Muscle of leg (tissue), 9 donors: Measurements from ENCODE around the gene KIF5C. TPM values are rescaled to one million over a fixed set of nuclear protein-coding genes. Genes with fewer than 3 reads are reported as not detected.

Experiments
- polyA plus RNA-seq, 8 donors: library from polyadenylated mRNA; unstranded; fragments of 120-200 nt; gene quantifications; one replicate each; pipeline versions ENCODE4 v1.2.1 to v1.2.3, GENCODE V29; 2013; ENCODE audit warnings: inconsistent platforms in 1 of 8, low replicate concordance in 1 of 8; ENCODE audit not compliant: insufficient read length in 8 of 8, insufficient read depth in 1 of 8
- total RNA-seq: library from RNA; stranded (reverse); fragments of 120-200 nt; gene quantifications from one replicate; pipeline ENCODE4 v1.2.4, GENCODE V29; 2013

KIF5C gene
- total and polyA plus RNA-seq, 9 donors = 0.66 to 2.0 (median 1.1) TPM

Other genes with a start within 250 kb of the KIF5C start
- 22.7 TPM for gene EPC2, start 230.5 kb upstream of the KIF5C start, total RNA-seq
- 10 to 100 TPM; 18.9 to 30.0 (median 24.5) TPM for gene EPC2, start 230.5 kb upstream of the KIF5C start, polyA plus RNA-seq
- gene LYPD6B, start 163.5 kb downstream of the KIF5C start, total RNA-seq = not detected
- 1 to 10 TPM in 1 of 8 donors, under 1 TPM in 6, not detected in 1; 0.10 to 3.2 (median 0.23) TPM for gene LYPD6B, start 163.5 kb downstream of the KIF5C start, polyA plus RNA-seq